Measurements from ENCODE around the gene ADAM19.

ADAM19 gene

GRCh38 chr5:157486221-157486681, 89.3 kb downstream of the ADAM19 start:
- Histone ChIP-seq H3K18ac (ENCODE audit: low read depth in 1 of 2, low read length in 2 of 2) (no peak overlapping the region), H3K23ac (ENCODE audit: low read length in 2 of 2) (no peak overlapping the region), H3K79me1 (replicated peaks; ENCODE audit: low read length, poor library complexity, severe bottlenecking) (peaks cover 45% of the 10 kb centered on the region), H2BK15ac (ENCODE audit: low read depth, poor library complexity, severe bottlenecking) (no peak overlapping the region), H2AFZ (ENCODE audit: low read depth, low read length) (no peak overlapping the region), H3K14ac (ENCODE audit: low read length in 2 of 2) (no peak overlapping the region), H3K9ac (ENCODE audit: low read length) (no peak overlapping the region), H4K91ac (ENCODE audit: low read length) (no peak overlapping the region), H3K27ac (ENCODE audit: low read length, poor library complexity, severe bottlenecking) (no peak overlapping the region), H3K27me3 (ENCODE audit: control insufficient read depth in 1 of 2, insufficient read depth in 1 of 2, low read length in 2 of 2) (no peaks in the 10 kb centered on the region), H3K4me2 (ENCODE audit: low read length, poor library complexity, severe bottlenecking) (no peak overlapping the region), H3K4me1 (ENCODE audit: control insufficient read depth, insufficient read depth, low read depth, low read length) (no peaks in the 10 kb centered on the region), H3K36me3 (ENCODE audit: control insufficient read depth in 1 of 2, insufficient read depth in 2 of 2, low read depth in 1 of 2, low read length in 2 of 2) (peaks cover 13 to 56% of the 10 kb centered on the region in 2 experiments), H2BK5ac (ENCODE audit: low read depth, low read length, poor library complexity, severe bottlenecking) (no peak overlapping the region), H3K9me3 (ENCODE audit: control insufficient read depth, low read length) (no peaks in the 10 kb centered on the region), H3K4me3 (ENCODE audit: insufficient read depth in 1 of 2, low read depth in 1 of 2, low read length in 2 of 2) (peak overlapping the region in 1 of 2 experiments; percentile 1), H2BK12ac (ENCODE audit: low read length in 2 of 2) (no peak overlapping the region), H2AK5ac (ENCODE audit: low read length, severe bottlenecking) (no peak overlapping the region), H3K4ac (ENCODE audit: low read depth in 1 of 2, low read length in 2 of 2) (no peak overlapping the region), H2BK120ac (ENCODE audit: low read depth, low read length) (no peak overlapping the region), H4K8ac (ENCODE audit: low read length) (no peak overlapping the region)
- 96% methylated on average over 8 of the region's 8 CpGs for WGBS
- no peak for DNase-seq

GRCh38 chr5:157485811-157486210, 89.8 kb downstream of the ADAM19 start:
- WGBS, result 96% methylated on average over 3 of the region's 3 CpGs
- no peaks in the 10 kb centered on the region for H3K4me1 ChIP-seq (ENCODE audit: control insufficient read depth, insufficient read depth, low read depth, low read length)
- H3K27ac ChIP-seq (ENCODE audit: low read length, poor library complexity, severe bottlenecking), result no peak overlapping the region
- H2BK12ac ChIP-seq (ENCODE audit: low read length in 2 of 2), result no peak overlapping the region
- H3K36me3 ChIP-seq (ENCODE audit: control insufficient read depth in 1 of 2, insufficient read depth in 2 of 2, low read depth in 1 of 2, low read length in 2 of 2), result peaks cover 14 to 59% of the 10 kb centered on the region in 2 experiments
- H3K4me3 ChIP-seq (ENCODE audit: insufficient read depth in 1 of 2, low read depth in 1 of 2, low read length in 2 of 2), result peak overlapping the region in 1 of 2 experiments; percentile 1
- no peak overlapping the region for H2BK120ac ChIP-seq (ENCODE audit: low read depth, low read length)
- no peaks in the 10 kb centered on the region for H3K9me3 ChIP-seq (ENCODE audit: control insufficient read depth, low read length)
- no peaks in the 10 kb centered on the region for H3K27me3 ChIP-seq (ENCODE audit: control insufficient read depth in 1 of 2, insufficient read depth in 1 of 2, low read length in 2 of 2)
- no peak overlapping the region for H3K23ac ChIP-seq (ENCODE audit: low read length in 2 of 2)
- peaks cover 48% of the 10 kb centered on the region for H3K79me1 ChIP-seq (replicated peaks; ENCODE audit: low read length, poor library complexity, severe bottlenecking)
- H2AK5ac ChIP-seq (ENCODE audit: low read length, severe bottlenecking), result no peak overlapping the region
- no peak overlapping the region for H2BK5ac ChIP-seq (ENCODE audit: low read depth, low read length, poor library complexity, severe bottlenecking)
- H3K18ac ChIP-seq (ENCODE audit: low read depth in 1 of 2, low read length in 2 of 2), result no peak overlapping the region
- no peak for DNase-seq
- no peak overlapping the region for H2AFZ ChIP-seq (ENCODE audit: low read depth, low read length)
- no peak overlapping the region for H3K14ac ChIP-seq (ENCODE audit: low read length in 2 of 2)
- no peak overlapping the region for H4K91ac ChIP-seq (ENCODE audit: low read length)
- no peak overlapping the region for H2BK15ac ChIP-seq (ENCODE audit: low read depth, poor library complexity, severe bottlenecking)
- H3K9ac ChIP-seq (ENCODE audit: low read length), result no peak overlapping the region
- no peak overlapping the region for H3K4ac ChIP-seq (ENCODE audit: low read depth in 1 of 2, low read length in 2 of 2)
- H3K4me2 ChIP-seq (ENCODE audit: low read length, poor library complexity, severe bottlenecking), result no peak overlapping the region
- H4K8ac ChIP-seq (ENCODE audit: low read length), result no peak overlapping the region

- Histone ChIP-seq H3K4me2 (ENCODE audit: low read length, poor library complexity, severe bottlenecking) (no peak overlapping the region), H2AFZ (ENCODE audit: low read depth, low read length) (no peak overlapping the region), H2BK15ac (ENCODE audit: low read depth, poor library complexity, severe bottlenecking) (no peak overlapping the region), H3K36me3 (ENCODE audit: control insufficient read depth in 1 of 2, insufficient read depth in 2 of 2, low read depth in 1 of 2, low read length in 2 of 2) (peaks cover 14 to 63% of the 10 kb centered on the region in 2 experiments), H3K9ac (ENCODE audit: low read length) (no peak overlapping the region), H3K27ac (ENCODE audit: low read length, poor library complexity, severe bottlenecking) (no peak overlapping the region), H3K27me3 (ENCODE audit: control insufficient read depth in 1 of 2, insufficient read depth in 1 of 2, low read length in 2 of 2) (no peaks in the 10 kb centered on the region), H2AK5ac (ENCODE audit: low read length, severe bottlenecking) (no peak overlapping the region), H2BK5ac (ENCODE audit: low read depth, low read length, poor library complexity, severe bottlenecking) (no peak overlapping the region), H3K4me3 (ENCODE audit: insufficient read depth in 1 of 2, low read depth in 1 of 2, low read length in 2 of 2) (no peak overlapping the region), H2BK12ac (ENCODE audit: low read length in 2 of 2) (no peak overlapping the region), H3K18ac (ENCODE audit: low read depth in 1 of 2, low read length in 2 of 2) (no peak overlapping the region), H2BK120ac (ENCODE audit: low read depth, low read length) (no peak overlapping the region), H3K4ac (ENCODE audit: low read depth in 1 of 2, low read length in 2 of 2) (no peak overlapping the region), H3K79me1 (replicated peaks; ENCODE audit: low read length, poor library complexity, severe bottlenecking) (peaks cover 51% of the 10 kb centered on the region), H3K9me3 (ENCODE audit: control insufficient read depth, low read length) (no peaks in the 10 kb centered on the region), H3K23ac (ENCODE audit: low read length in 2 of 2) (peak overlapping the region in 1 of 2 experiments; percentile 31), H3K14ac (ENCODE audit: low read length in 2 of 2) (no peak overlapping the region), H3K4me1 (ENCODE audit: control insufficient read depth, insufficient read depth, low read depth, low read length) (no peaks in the 10 kb centered on the region), H4K8ac (ENCODE audit: low read length) (no peak overlapping the region), H4K91ac (ENCODE audit: low read length) (no peak overlapping the region)
- no peak for DNase-seq
- WGBS, result 96% methylated on average over 2 of the region's 2 CpGs
Observed at GRCh38 chr5:157485340-157485739, 90.2 kb downstream of the ADAM19 start.

GRCh38 chr5:157484768-157485167, 90.8 kb downstream of the ADAM19 start:
- Histone ChIP-seq H3K4me1 (ENCODE audit: control insufficient read depth, insufficient read depth, low read depth, low read length) (no peaks in the 10 kb centered on the region), H3K4me3 (ENCODE audit: insufficient read depth in 1 of 2, low read depth in 1 of 2, low read length in 2 of 2) (no peak overlapping the region), H3K27me3 (ENCODE audit: control insufficient read depth in 1 of 2, insufficient read depth in 1 of 2, low read length in 2 of 2) (no peaks in the 10 kb centered on the region), H3K4me2 (ENCODE audit: low read length, poor library complexity, severe bottlenecking) (no peak overlapping the region), H3K4ac (ENCODE audit: low read depth in 1 of 2, low read length in 2 of 2) (no peak overlapping the region), H3K14ac (ENCODE audit: low read length in 2 of 2) (no peak overlapping the region), H4K91ac (ENCODE audit: low read length) (no peak overlapping the region), H2BK5ac (ENCODE audit: low read depth, low read length, poor library complexity, severe bottlenecking) (no peak overlapping the region), H3K9me3 (ENCODE audit: control insufficient read depth, low read length) (no peaks in the 10 kb centered on the region), H2AK5ac (ENCODE audit: low read length, severe bottlenecking) (no peak overlapping the region), H2AFZ (ENCODE audit: low read depth, low read length) (no peak overlapping the region), H3K9ac (ENCODE audit: low read length) (no peak overlapping the region), H3K27ac (ENCODE audit: low read length, poor library complexity, severe bottlenecking) (no peak overlapping the region), H3K36me3 (ENCODE audit: control insufficient read depth in 1 of 2, insufficient read depth in 2 of 2, low read depth in 1 of 2, low read length in 2 of 2) (peaks cover 10 to 66% of the 10 kb centered on the region in 2 experiments), H3K18ac (ENCODE audit: low read depth in 1 of 2, low read length in 2 of 2) (no peak overlapping the region), H2BK120ac (ENCODE audit: low read depth, low read length) (no peak overlapping the region), H3K79me1 (replicated peaks; ENCODE audit: low read length, poor library complexity, severe bottlenecking) (peaks cover 49% of the 10 kb centered on the region), H3K23ac (ENCODE audit: low read length in 2 of 2) (no peak overlapping the region), H4K8ac (ENCODE audit: low read length) (no peak overlapping the region), H2BK12ac (ENCODE audit: low read length in 2 of 2) (no peak overlapping the region), H2BK15ac (ENCODE audit: low read depth, poor library complexity, severe bottlenecking) (no peak overlapping the region)
- no peak for DNase-seq
- 95% methylated on average over 5 of the region's 5 CpGs for WGBS

All from mesenchymal stem cell (in vitro differentiated cells and primary cell).